ENCODE data around the gene ANAPC2.

The ANAPC2 gene

DNA sequence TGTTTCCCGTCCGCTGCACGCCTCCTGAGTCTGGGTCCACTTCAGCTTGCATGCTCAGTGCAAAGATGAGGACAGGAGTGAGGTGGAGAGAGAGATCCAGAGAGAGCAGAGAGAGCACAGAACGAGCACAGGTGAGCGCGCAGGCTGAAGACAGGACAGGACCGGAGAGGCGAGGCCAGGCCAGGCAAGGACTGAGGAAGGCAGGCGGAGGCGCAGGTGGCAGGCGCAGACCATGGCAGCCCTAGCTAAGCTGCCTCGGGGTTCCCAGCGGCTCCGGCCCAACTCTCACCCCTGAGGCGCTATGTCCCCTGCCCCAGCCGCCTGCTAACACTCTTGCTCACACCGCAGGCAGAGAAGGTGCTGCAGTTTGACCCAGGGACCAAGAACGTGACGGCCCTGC lies 39.7 kb downstream of the ANAPC2 start:
- H3K9ac ChIP-seq, result no peak overlapping the region
- no peaks in the 10 kb centered on the region for H4K20me1 ChIP-seq (ENCODE audit: insufficient read depth)
- no peak overlapping the region for H3K4me3 ChIP-seq (IDR thresholded peaks at IDR 0.05; ENCODE audit: insufficient read depth, low read depth, low read length)
- TF ChIP-seq, protein P1, sequence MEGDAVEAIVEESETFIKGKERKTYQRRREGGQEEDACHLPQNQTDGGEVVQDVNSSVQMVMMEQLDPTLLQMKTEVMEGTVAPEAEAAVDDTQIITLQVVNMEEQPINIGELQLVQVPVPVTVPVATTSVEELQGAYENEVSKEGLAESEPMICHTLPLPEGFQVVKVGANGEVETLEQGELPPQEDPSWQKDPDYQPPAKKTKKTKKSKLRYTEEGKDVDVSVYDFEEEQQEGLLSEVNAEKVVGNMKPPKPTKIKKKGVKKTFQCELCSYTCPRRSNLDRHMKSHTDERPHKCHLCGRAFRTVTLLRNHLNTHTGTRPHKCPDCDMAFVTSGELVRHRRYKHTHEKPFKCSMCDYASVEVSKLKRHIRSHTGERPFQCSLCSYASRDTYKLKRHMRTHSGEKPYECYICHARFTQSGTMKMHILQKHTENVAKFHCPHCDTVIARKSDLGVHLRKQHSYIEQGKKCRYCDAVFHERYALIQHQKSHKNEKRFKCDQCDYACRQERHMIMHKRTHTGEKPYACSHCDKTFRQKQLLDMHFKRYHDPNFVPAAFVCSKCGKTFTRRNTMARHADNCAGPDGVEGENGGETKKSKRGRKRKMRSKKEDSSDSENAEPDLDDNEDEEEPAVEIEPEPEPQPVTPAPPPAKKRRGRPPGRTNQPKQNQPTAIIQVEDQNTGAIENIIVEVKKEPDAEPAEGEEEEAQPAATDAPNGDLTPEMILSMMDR (conservative IDR thresholded peaks at IDR 0.05; ENCODE audit: low read depth, low read length), result no peak
- no peak overlapping the region for H3K4me2 ChIP-seq
- H3K4me1 ChIP-seq (ENCODE audit: low read depth, poor library complexity, severe bottlenecking), result peaks cover 14% of the 10 kb centered on the region
- no peaks in the 10 kb centered on the region for H3K79me2 ChIP-seq (ENCODE audit: insufficient read depth, low read depth)
- no peak overlapping the region for H3K27ac ChIP-seq
- H2AFZ ChIP-seq (ENCODE audit: low read depth), result no peak overlapping the region
- H3K27me3 ChIP-seq (ENCODE audit: insufficient read depth, low read depth), result peaks cover 16% of the 10 kb centered on the region; the same call in 1 of the 2 replicates
- no peaks in the 10 kb centered on the region for H3K36me3 ChIP-seq (ENCODE audit: insufficient read depth)

DNA sequence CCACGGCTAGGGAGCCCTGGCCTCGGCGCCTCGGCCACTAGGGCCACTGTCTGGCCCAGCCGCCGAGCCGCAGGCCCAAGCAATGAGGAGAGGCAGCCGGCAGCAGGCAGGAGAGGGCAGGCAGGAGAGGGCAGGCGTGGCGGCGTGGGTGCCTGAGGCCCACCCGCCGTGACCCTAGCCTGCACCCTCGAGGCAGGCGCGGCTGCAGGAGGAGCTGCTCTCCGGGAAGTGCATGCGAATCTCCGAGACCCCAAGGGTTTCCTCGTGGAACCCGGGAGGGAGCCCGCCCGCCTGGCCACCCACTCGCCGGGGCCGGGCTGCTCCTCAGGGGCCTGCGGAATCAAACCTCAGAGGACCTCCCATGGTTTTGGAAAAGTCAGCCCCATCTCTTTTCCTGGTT lies 40.1 kb downstream of the ANAPC2 start:
- no peaks in the 10 kb centered on the region for H3K79me2 ChIP-seq (ENCODE audit: insufficient read depth, low read depth)
- no peak overlapping the region for H3K27ac ChIP-seq
- no peak overlapping the region for H3K9ac ChIP-seq

DNA sequence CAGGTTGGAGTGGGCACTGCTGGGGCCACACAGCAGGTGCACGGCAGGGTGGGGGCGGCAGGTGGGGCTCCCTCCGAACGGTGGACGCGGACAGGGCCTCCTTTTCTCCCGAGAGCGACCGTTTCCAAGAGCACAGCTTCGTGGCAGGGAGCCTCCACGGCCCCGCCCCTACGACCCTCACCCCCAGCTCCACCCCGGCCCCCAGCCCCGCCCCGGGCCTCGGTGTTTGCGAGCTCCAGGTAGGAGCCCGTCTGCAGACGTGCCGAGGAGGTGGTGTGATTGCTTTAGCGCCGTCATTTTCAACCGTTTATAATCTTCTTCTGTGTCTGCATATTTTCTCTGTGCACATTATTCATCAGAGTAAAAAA lies 40.6 kb downstream of the ANAPC2 start:
- TF ChIP-seq, protein P1 (conservative IDR thresholded peaks at IDR 0.05; ENCODE audit: low read depth, low read length), result no peak
- H3K36me3 ChIP-seq (ENCODE audit: insufficient read depth), result no peaks in the 10 kb centered on the region
- H3K27ac ChIP-seq, result no peak overlapping the region
- no peak overlapping the region for H3K9ac ChIP-seq
- no peak overlapping the region for H3K4me2 ChIP-seq
- H2AFZ ChIP-seq (ENCODE audit: low read depth), result no peak overlapping the region
- H3K4me3 ChIP-seq (IDR thresholded peaks at IDR 0.05; ENCODE audit: insufficient read depth, low read depth, low read length), result no peak overlapping the region
- peaks cover 23% of the 10 kb centered on the region; the same call in 1 of the 2 replicates for H3K27me3 ChIP-seq (ENCODE audit: insufficient read depth, low read depth)
- no peaks in the 10 kb centered on the region for H3K79me2 ChIP-seq (ENCODE audit: insufficient read depth, low read depth)
- H3K4me1 ChIP-seq (ENCODE audit: low read depth, poor library complexity, severe bottlenecking), result peaks cover 14% of the 10 kb centered on the region
- no peaks in the 10 kb centered on the region for H4K20me1 ChIP-seq (ENCODE audit: insufficient read depth)

More for the DNA sequence above, 40.1 kb downstream of the ANAPC2 start:
- no peak overlapping the region for H3K4me3 ChIP-seq (IDR thresholded peaks at IDR 0.05; ENCODE audit: insufficient read depth, low read depth, low read length)
- no peak overlapping the region for H2AFZ ChIP-seq (ENCODE audit: low read depth)
- no peaks in the 10 kb centered on the region for H3K36me3 ChIP-seq (ENCODE audit: insufficient read depth)
- no peak overlapping the region for H3K4me2 ChIP-seq
- peaks cover 14% of the 10 kb centered on the region for H3K4me1 ChIP-seq (ENCODE audit: low read depth, poor library complexity, severe bottlenecking)
- H3K27me3 ChIP-seq (ENCODE audit: insufficient read depth, low read depth), result peaks cover 20% of the 10 kb centered on the region; the same call in 1 of the 2 replicates
- TF ChIP-seq, protein P1 (conservative IDR thresholded peaks at IDR 0.05; ENCODE audit: low read depth, low read length), result no peak
- no peaks in the 10 kb centered on the region for H4K20me1 ChIP-seq (ENCODE audit: insufficient read depth)

DNA sequence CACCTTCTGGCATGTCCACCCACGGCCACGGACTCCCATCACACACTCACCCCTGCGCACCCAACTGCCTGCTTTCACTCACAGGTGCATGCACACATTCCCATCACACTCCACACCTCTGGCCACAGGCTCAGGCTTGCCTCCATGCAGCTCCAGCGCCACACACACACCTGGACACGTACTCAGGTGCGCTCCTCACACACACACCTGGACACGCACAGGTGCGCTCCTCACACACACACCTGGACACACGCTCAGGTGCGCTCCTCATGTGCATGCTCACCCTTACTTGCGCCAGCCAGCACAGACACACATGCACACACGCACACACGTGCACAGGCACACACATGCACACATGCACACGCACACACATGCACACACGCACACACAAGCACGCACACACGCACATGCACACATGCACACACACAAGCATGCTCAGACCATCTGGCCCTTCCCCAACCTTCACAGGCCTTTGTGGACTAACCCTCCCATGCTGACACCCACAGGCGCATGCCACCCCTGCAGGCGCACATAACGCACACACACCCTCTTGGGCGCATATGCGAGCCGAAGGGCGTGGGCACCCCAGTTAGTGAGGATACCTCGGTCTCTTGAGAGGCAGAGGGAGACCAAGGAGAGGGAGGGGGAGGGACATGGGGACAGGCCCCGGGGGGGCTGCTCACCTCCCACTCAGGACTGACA lies 41.1 kb downstream of the ANAPC2 start:
- TF ChIP-seq, protein P1 (conservative IDR thresholded peaks at IDR 0.05; ENCODE audit: low read depth, low read length), result no peak
- H3K4me3 ChIP-seq (IDR thresholded peaks at IDR 0.05; ENCODE audit: insufficient read depth, low read depth, low read length), result no peak overlapping the region
- no peak overlapping the region for H3K27ac ChIP-seq
- H3K9ac ChIP-seq, result no peak overlapping the region
- no peaks in the 10 kb centered on the region for H4K20me1 ChIP-seq (ENCODE audit: insufficient read depth)
- peaks cover 28% of the 10 kb centered on the region; the same call in 1 of the 2 replicates for H3K27me3 ChIP-seq (ENCODE audit: insufficient read depth, low read depth)
- no peaks in the 10 kb centered on the region for H3K79me2 ChIP-seq (ENCODE audit: insufficient read depth, low read depth)
- H2AFZ ChIP-seq (ENCODE audit: low read depth), result no peak overlapping the region
- H3K4me1 ChIP-seq (ENCODE audit: low read depth, poor library complexity, severe bottlenecking), result peaks cover 14% of the 10 kb centered on the region
- no peaks in the 10 kb centered on the region for H3K36me3 ChIP-seq (ENCODE audit: insufficient read depth)
- H3K4me2 ChIP-seq, result no peak overlapping the region
